HepG2 (cell line): ENCODE results near the gene GGA1. TPM values are rescaled to one million over a fixed set of nuclear protein-coding genes. Genes with fewer than 3 reads are reported as not detected.

ENCODE experiments used
- FOXM1 ChIP-seq: sonication (generic); formaldehyde crosslinking; IDR thresholded peaks from 2 replicates; pipeline ENCODE4 v1.5.0; 2020; ENCODE audit warnings: missing genetic modification reagents
- JUNB ChIP-seq: sonication (generic); formaldehyde crosslinking; IDR thresholded peaks from 2 replicates; pipeline ENCODE4 v1.8.0; 2022; ENCODE audit warnings: missing genetic modification reagents, mild to moderate bottlenecking, borderline replicate concordance
- KLF16 ChIP-seq, 2 experiments: sonication (generic) in 1 of 2; formaldehyde crosslinking in 1 of 2; IDR thresholded peaks; 2 replicates each; pipeline versions ENCODE4 v1.6.1 to v1.8.0; 2016 to 2023; ENCODE audit warnings: missing genetic modification reagents in 2 of 2, missing compliant biosample characterization in 1 of 2
- MBNL3 ChIP-seq: fragments of 250-450 bp; sonication (Bioruptor Pico); conservative IDR thresholded peaks from 2 replicates; pipeline ENCODE4 v1.8.0; 2022; ENCODE audit warnings: mild to moderate bottlenecking, inconsistent platforms
- ZFX ChIP-seq: sonication (generic); formaldehyde crosslinking; IDR thresholded peaks from 2 replicates; pipeline ENCODE4 v1.4.0; 2020; ENCODE audit warnings: mild to moderate bottlenecking, low read depth, missing genetic modification reagents, moderate library complexity
- ZNF460 ChIP-seq: sonication (generic); formaldehyde crosslinking; IDR thresholded peaks from 2 replicates; pipeline ENCODE4 v1.5.1; 2020; ENCODE audit warnings: missing genetic modification reagents, mild to moderate bottlenecking, borderline replicate concordance
- ZNF546 ChIP-seq: sonication (generic); formaldehyde crosslinking; conservative IDR thresholded peaks from 2 replicates; pipeline ENCODE4 v1.8.1; 2023; ENCODE audit warnings: mild to moderate bottlenecking, missing genetic modification reagents
- polyA plus RNA-seq, 8 experiments: library from polyadenylated mRNA; depleted of rRNA in 3 of 8; stranded (reverse) in 7 of 8; unstranded in 1 of 8; fragments of >200 nt; fragmentation: Illumina TruSeq in 4 of 8; extraction: Trizol in 4 of 8; gene quantifications; 2 replicates each; pipeline versions ENCODE4 v1.2.1 to v1.2.3, GENCODE V29; 2011 to 2016; ENCODE audit warnings: low read depth in 4 of 8, missing spikeins in 1 of 8, mixed read lengths in 1 of 8; ENCODE audit not compliant: insufficient read depth in 1 of 8
- total RNA-seq, 5 experiments: library from RNA; depleted of rRNA; stranded (reverse); fragments of >200 nt; fragmentation: Illumina TruSeq; extraction: Trizol; gene quantifications; 2 replicates each; pipeline ENCODE4 v1.2.3, GENCODE V29; 2016; ENCODE audit warnings: low read depth in 1 of 5
- TF ChIP-seq, protein P1 (sequence below): sonication (generic); formaldehyde crosslinking; IDR thresholded peaks from 2 replicates; pipeline ENCODE4 v1.4.0; 2020; ENCODE audit warnings: mild to moderate bottlenecking, missing genetic modification reagents

The GGA1 gene
- total and polyA plus RNA-seq, 2 of the 13 experiments (the other 11 are each of a cell fraction or from before 2014, with no cell fraction given), result 29.1 to 87.2 TPM

DNA sequence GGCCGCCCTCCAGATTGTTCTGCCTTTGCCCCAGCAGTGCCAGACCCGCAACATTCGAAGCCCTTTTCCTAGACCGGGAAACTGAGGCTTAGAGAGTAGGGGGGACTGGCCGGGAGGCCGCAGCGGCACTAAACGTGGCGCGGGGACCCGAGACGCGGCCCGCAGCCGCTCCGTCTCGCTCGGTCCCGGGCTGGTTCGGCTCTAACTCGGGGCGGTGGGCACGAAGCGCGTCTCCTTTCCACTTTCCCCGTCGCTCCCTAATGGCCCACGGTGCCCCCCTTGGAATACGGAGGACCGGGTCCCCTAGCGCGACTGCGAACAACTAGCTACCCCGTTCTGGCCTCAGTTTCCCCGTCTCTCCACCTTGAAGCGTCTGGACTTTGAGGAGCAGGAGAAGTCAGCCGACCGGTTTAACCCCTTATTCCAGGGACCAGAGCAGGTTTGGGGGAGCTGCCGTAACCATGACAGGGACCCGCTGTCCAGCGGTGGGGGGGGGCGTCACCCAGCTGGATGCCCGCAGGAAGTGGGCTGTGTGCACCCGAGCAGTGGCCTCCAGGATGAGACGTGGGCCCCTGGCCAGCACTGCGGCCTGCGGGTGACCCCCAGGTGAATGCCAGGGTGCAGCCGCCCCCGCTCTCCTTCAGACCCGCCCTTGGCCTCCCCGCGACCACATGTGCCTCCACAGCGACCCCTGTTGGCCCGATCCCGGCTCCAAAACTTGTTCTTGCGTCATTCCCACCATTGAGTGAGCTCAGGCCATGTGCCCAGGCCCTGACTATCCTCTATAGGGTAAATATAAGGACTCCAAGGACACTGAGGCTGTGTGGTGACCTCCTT lies 47.2 kb upstream of the GGA1 start (continued):
- TF ChIP-seq, protein P1, sequence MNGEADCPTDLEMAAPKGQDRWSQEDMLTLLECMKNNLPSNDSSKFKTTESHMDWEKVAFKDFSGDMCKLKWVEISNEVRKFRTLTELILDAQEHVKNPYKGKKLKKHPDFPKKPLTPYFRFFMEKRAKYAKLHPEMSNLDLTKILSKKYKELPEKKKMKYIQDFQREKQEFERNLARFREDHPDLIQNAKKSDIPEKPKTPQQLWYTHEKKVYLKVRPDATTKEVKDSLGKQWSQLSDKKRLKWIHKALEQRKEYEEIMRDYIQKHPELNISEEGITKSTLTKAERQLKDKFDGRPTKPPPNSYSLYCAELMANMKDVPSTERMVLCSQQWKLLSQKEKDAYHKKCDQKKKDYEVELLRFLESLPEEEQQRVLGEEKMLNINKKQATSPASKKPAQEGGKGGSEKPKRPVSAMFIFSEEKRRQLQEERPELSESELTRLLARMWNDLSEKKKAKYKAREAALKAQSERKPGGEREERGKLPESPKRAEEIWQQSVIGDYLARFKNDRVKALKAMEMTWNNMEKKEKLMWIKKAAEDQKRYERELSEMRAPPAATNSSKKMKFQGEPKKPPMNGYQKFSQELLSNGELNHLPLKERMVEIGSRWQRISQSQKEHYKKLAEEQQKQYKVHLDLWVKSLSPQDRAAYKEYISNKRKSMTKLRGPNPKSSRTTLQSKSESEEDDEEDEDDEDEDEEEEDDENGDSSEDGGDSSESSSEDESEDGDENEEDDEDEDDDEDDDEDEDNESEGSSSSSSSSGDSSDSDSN (CRISPR knock-in tag), result peak; percentile 54
- TF ChIP-seq ZNF546 (no peak), JUNB (no peak), KLF16 (CRISPR knock-in tag; IDR thresholded peaks at IDR 0.05) (peak in 1 of 2 experiments; percentile 94; a peak in 2 of 4 replicates), FOXM1 (CRISPR knock-in tag) (no peak), MBNL3 (CRISPR knock-in tag) (no peak), ZNF460 (no peak), ZFX (CRISPR knock-in tag) (peak; percentile 86)
